Tibial nerve (tissue), 4 donors: Measurements from ENCODE around the gene MXD4. TPM values are rescaled to one million over a fixed set of nuclear protein-coding genes. Genes with fewer than 3 reads are reported as not detected.

Source experiments
- DNase-seq, 2 donors: peaks; one replicate each; pipeline ENCODE4 v3.0.0-alpha.2; 2019; ENCODE audit warnings: low spot score in 2 of 2
- H3K27ac ChIP-seq, 4 donors: fragments of 200-600 bp; sonication (generic) in 3 of 4; one replicate each; pipeline ENCODE4 v1.5.1; 2017 to 2019; ENCODE audit warnings: mild to moderate bottlenecking in 1 of 4
- H3K27me3 ChIP-seq, 2 donors: fragments of 200-600 bp; sonication (generic) in 1 of 2; one replicate each; pipeline versions ENCODE4 v1.5.1 to v1.6.0; 2017 to 2019
- H3K36me3 ChIP-seq, 3 donors: fragments of 200-600 bp; sonication (generic); one replicate each; pipeline ENCODE4 v1.5.1; 2018 to 2019
- H3K4me1 ChIP-seq, 4 donors: fragments of 200-600 bp; sonication (generic) in 3 of 4; one replicate each; pipeline ENCODE4 v1.5.1; 2017 to 2019
- H3K4me3 ChIP-seq, 4 donors: fragments of 200-600 bp; sonication (generic) in 3 of 4; one replicate each; pipeline ENCODE4 v1.5.1; 2017 to 2019; ENCODE audit warnings: mild to moderate bottlenecking in 1 of 4, moderate library complexity in 1 of 4
- H3K9me3 ChIP-seq, 4 donors: fragments of 200-600 bp; sonication (generic) in 3 of 4; one replicate each; pipeline ENCODE4 v1.5.1; 2017 to 2019
- EP300 ChIP-seq, 2 donors: sonication (generic); formaldehyde crosslinking; IDR thresholded peaks; one replicate each; pipeline ENCODE4 v1.6.1; 2017; ENCODE audit warnings: antibody characterized with exemption in 2 of 2, mild to moderate bottlenecking in 1 of 2
- POLR2A ChIP-seq, 2 donors: fragments of 450-650 bp; IDR thresholded peaks; one replicate each; pipeline ENCODE4 v1.6.1; 2017; ENCODE audit warnings: antibody characterized with exemption in 2 of 2, mild to moderate bottlenecking in 2 of 2, moderate library complexity in 2 of 2
- WGBS, 2 donors: methylation state at CpG; one replicate each; pipeline ENCODE4 v1.1.5; 2018; 5-methylcytosine and 5-hydroxymethylcytosine counted together
- total RNA-seq, 4 donors: library from RNA; depleted of rRNA; stranded (reverse); fragments of >200 nt; gene quantifications; one replicate each; pipeline ENCODE4 v1.1.0, GENCODE V29; 2016
- TF ChIP-seq, protein P1 (sequence below), 5 experiments: fragments of 200-600 bp in 3 of 5; fragments of 450-650 bp in 2 of 5; sonication (generic) in 3 of 5; IDR thresholded peaks; one replicate each; pipeline ENCODE4 v1.5.1; 2016 to 2019; ENCODE audit warnings: antibody characterized with exemption in 5 of 5, mild to moderate bottlenecking in 3 of 5, moderate library complexity in 2 of 5

Gene MXD4
- total RNA-seq, 4 donors from 2014 or later, result 62.4 to 77.1 (median 62.9) TPM

DNA sequence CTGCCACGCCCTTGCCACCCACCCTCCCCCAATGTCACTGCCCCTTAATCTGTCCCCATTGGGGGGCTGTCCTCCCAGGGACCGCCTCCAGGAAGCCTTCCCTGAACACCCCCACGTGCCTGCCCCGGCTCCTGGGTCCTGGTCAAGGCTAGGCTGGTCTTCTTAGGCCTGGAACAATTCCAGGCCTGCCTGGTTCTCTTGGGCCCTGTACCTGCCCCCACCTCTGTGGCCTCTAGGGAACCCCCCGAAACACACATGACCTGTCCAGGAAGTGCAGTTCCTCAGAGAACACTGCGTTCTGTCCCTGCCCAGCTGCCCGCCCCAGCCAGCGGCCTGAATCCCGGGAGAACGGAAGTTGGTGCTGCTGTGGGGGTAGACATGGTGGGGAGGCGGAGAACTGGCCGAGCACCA lies 5.1 kb downstream of the MXD4 start:
- H3K9me3 ChIP-seq, result no peaks in the 10 kb centered on the region
- peak overlapping the region; percentile 84 to 97 (median 94) for H3K27ac ChIP-seq
- peak in 1 of 2 donors; percentile 34 for DNase-seq
- H3K36me3 ChIP-seq, result peaks cover 0 to 48% (median 6%) of the 10 kb centered on the region in 3 donors
- peak overlapping the region in 1 of 4 donors; percentile 8 for H3K4me3 ChIP-seq
- H3K4me1 ChIP-seq, result peaks cover 0 to 78% (median 63%) of the 10 kb centered on the region in 4 donors
- H3K27me3 ChIP-seq, result no peaks in the 10 kb centered on the region
- 35 to 40% methylated on average over 11 to 12 of the region's 12 CpGs for WGBS, 2 donors
- TF ChIP-seq POLR2A (IDR thresholded peaks at IDR 0.05), result no peak
- TF ChIP-seq, protein P1, sequence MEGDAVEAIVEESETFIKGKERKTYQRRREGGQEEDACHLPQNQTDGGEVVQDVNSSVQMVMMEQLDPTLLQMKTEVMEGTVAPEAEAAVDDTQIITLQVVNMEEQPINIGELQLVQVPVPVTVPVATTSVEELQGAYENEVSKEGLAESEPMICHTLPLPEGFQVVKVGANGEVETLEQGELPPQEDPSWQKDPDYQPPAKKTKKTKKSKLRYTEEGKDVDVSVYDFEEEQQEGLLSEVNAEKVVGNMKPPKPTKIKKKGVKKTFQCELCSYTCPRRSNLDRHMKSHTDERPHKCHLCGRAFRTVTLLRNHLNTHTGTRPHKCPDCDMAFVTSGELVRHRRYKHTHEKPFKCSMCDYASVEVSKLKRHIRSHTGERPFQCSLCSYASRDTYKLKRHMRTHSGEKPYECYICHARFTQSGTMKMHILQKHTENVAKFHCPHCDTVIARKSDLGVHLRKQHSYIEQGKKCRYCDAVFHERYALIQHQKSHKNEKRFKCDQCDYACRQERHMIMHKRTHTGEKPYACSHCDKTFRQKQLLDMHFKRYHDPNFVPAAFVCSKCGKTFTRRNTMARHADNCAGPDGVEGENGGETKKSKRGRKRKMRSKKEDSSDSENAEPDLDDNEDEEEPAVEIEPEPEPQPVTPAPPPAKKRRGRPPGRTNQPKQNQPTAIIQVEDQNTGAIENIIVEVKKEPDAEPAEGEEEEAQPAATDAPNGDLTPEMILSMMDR (IDR thresholded peaks at IDR 0.05), result no peak
- TF ChIP-seq EP300 (IDR thresholded peaks at IDR 0.05), result peak in 1 of 2 donors; percentile 69

GRCh38 chr4:2256156-2256731 lies 5.7 kb downstream of the MXD4 start:
- H3K4me3 ChIP-seq, result peak overlapping the region in 1 of 4 donors; percentile 8
- no peaks in the 10 kb centered on the region for H3K27me3 ChIP-seq
- WGBS, 2 donors, result 10 to 14% methylated on average over 8 of the region's 8 CpGs
- TF ChIP-seq POLR2A (IDR thresholded peaks at IDR 0.05) (no peak), EP300 (IDR thresholded peaks at IDR 0.05) (no peak)
- TF ChIP-seq, protein P1 (IDR thresholded peaks at IDR 0.05), result no peak
- peaks cover 0 to 53% (median 6%) of the 10 kb centered on the region in 3 donors for H3K36me3 ChIP-seq
- peak overlapping the region; percentile 84 to 97 (median 94) for H3K27ac ChIP-seq
- DNase-seq, result peak in 1 of 2 donors; percentile 21
- peaks cover 0 to 78% (median 63%) of the 10 kb centered on the region in 4 donors for H3K4me1 ChIP-seq
- no peaks in the 10 kb centered on the region for H3K9me3 ChIP-seq

- Histone ChIP-seq H3K4me3 (peak overlapping the region in 1 of 4 donors; percentile 8), H3K36me3 (peaks cover 0 to 59% (median 6%) of the 10 kb centered on the region in 3 donors), H3K9me3 (no peaks in the 10 kb centered on the region), H3K4me1 (peaks cover 0 to 76% (median 59%) of the 10 kb centered on the region in 4 donors), H3K27me3 (no peaks in the 10 kb centered on the region), H3K27ac (peak overlapping the region; percentile 84 to 97 (median 94))
- peak in 1 of 2 donors; percentile 15 for TF ChIP-seq EP300 (IDR thresholded peaks at IDR 0.05)
- TF ChIP-seq POLR2A (IDR thresholded peaks at IDR 0.05), result no peak
- 25 to 42% methylated on average over 2 to 16 of the region's 18 CpGs for WGBS, 2 donors
- peak; percentile 8 to 15 for DNase-seq
These were observed 6.3 kb downstream of the MXD4 start for GRCh38 chr4:2255501-2256155.

DNA sequence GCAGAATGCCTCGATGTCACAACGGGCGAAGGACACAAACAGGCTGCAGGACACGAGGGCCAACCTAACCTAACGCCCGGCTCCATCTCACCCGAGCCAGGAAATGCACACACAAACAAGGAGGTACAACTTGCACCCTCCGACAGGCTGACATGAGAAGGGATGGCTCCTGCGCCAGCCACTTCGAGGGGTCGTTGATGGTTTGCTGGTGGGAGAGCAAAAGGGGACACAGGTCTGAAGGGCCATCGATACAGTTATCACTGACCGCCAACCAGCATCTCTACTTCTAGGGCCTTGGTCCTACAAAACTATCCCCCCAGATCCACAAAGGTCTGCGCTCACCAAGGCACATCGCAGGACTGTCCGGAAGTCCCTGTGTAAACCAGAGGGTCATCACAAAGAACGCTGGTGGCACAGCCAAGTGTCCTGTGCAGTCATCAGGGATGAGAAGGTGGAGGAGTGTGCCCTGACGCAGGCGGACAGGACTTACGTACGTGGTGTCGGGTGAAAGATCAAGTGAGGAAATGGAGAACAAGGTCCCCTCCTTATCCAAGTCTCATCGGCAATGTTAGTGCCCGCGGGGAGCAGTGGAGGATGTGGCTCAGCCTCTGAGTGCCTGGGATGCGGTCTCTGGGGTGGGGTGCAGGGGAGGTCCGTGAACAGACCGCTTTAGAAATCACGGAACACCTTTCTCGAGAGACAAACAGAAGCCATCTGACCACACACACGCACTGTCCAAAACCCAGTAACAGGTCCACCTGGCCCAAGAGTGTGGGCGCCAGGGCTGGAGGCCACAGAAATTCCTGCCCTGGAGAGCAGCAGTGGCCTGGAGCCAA lies 7.0 kb downstream of the MXD4 start:
- H3K4me3 ChIP-seq, result peak overlapping the region in 1 of 4 donors; percentile 8

More for the DNA sequence above, 7.0 kb downstream of the MXD4 start:
- H3K27ac ChIP-seq, result peak overlapping the region; percentile 84 to 97 (median 94)
- no peaks in the 10 kb centered on the region for H3K9me3 ChIP-seq
- peaks cover 0 to 69% (median 52%) of the 10 kb centered on the region in 4 donors for H3K4me1 ChIP-seq
- peaks cover 0 to 67% (median 12%) of the 10 kb centered on the region in 3 donors for H3K36me3 ChIP-seq
- TF ChIP-seq, protein P1 (IDR thresholded peaks at IDR 0.05), result no peak
- no peak for TF ChIP-seq EP300 (IDR thresholded peaks at IDR 0.05)
- no peak for TF ChIP-seq POLR2A (IDR thresholded peaks at IDR 0.05)
- WGBS, 2 donors, result 75 to 77% methylated on average over 32 of the region's 32 CpGs
- peak; percentile 4 to 11 for DNase-seq
- no peaks in the 10 kb centered on the region for H3K27me3 ChIP-seq
